ENCODE data around the gene GRB2. TPM values are rescaled to one million over a fixed set of nuclear protein-coding genes. Genes with fewer than 3 reads are reported as not detected.
"Not testable (repeated sequence)": the region's sequence is repeated elsewhere in the genome, so short reads cannot be mapped to it uniquely, and the experiment has no call there.

The GRB2 gene
- total RNA-seq, 1 experiment from 2014 or later = 148 TPM

- intact Hi-C loops (cut with micrococcal nuclease; ENCODE audit: unreplicated experiment) = no loop called here
- Histone ChIP-seq H3K9me3 (ENCODE audit: control insufficient read depth, insufficient read depth, low read depth, low read length) (no peaks in the 10 kb centered on the region), H3K4me3 (ENCODE audit: low read depth in 2 of 2, low read length in 2 of 2) (no peak overlapping the region), H3K27ac (ENCODE audit: low read length) (no peak overlapping the region), H3K4me1 (ENCODE audit: control insufficient read depth, insufficient read depth, low read length) (peaks cover 27% of the 10 kb centered on the region), H3K36me3 (ENCODE audit: control insufficient read depth, insufficient read depth, low read length) (no peaks in the 10 kb centered on the region), H3K27me3 (ENCODE audit: control insufficient read depth, insufficient read depth, low read length) (no peaks in the 10 kb centered on the region)
- TSS peak; percentile 15 for BruUV-seq (replicated peaks)
- CTCF ChIA-PET = no interaction called here
- POLR2A ChIA-PET = no interaction called here
- DNase-seq (ENCODE audit: low read depth, low spot score) = no peak
- TF ChIP-seq CTCF (IDR thresholded peaks at IDR 0.05) (no peak), SIN3A (IDR thresholded peaks at IDR 0.05; ENCODE audit: borderline replicate concordance, insufficient read depth, low read depth, low read length) (no peak), TCF7L2 (IDR thresholded peaks at IDR 0.05; ENCODE audit: low read depth, low read length) (no peak), REST (IDR thresholded peaks at IDR 0.05; ENCODE audit: insufficient read depth in 1 of 2, low read depth in 2 of 2, low read length in 1 of 2) (no peak), POLR2AphosphoS5 (IDR thresholded peaks at IDR 0.05; ENCODE audit: low read depth, low read length) (no peak)
- in situ Hi-C loops (cut with HindIII; ENCODE audit: low pct_unique_long_range_greater_than_20kb, low sequenced_read_pairs) = no loop called here
- ATAC-seq = no peak
Observed at GRCh38 chr17:75370286-75370915, 35.1 kb downstream of the GRB2 start.

GRCh38 chr17:75367838-75368789, 37.4 kb downstream of the GRB2 start:
- H3K27me3 ChIP-seq (ENCODE audit: control insufficient read depth, insufficient read depth, low read length); H3K36me3 ChIP-seq (ENCODE audit: control insufficient read depth, insufficient read depth, low read length); H3K27ac ChIP-seq (ENCODE audit: low read length); H3K9me3 ChIP-seq (ENCODE audit: control insufficient read depth, insufficient read depth, low read depth, low read length); DNase-seq (ENCODE audit: low read depth, low spot score); H3K4me3 ChIP-seq (ENCODE audit: low read depth in 2 of 2, low read length in 2 of 2); intact Hi-C loops (cut with micrococcal nuclease; ENCODE audit: unreplicated experiment); BruUV-seq (replicated peaks); in situ Hi-C loops (cut with HindIII; ENCODE audit: low pct_unique_long_range_greater_than_20kb, low sequenced_read_pairs): not testable (repeated sequence)
- H3K4me1 ChIP-seq (ENCODE audit: control insufficient read depth, insufficient read depth, low read length) = peaks cover 46% of the 10 kb centered on the region
- POLR2A ChIA-PET = interaction anchor here (1.0 to 1.5 kb wide), 2 partner anchors 10 to 25 kb away, joined by 10 read pairs; no protein-coding TSS in a partner anchor
- CTCF ChIA-PET = interaction anchor here (1.3 kb wide), 1 partner anchor 97 kb away, joined by 4 read pairs; the partner anchor contains the start of gene MIF4GD
- ATAC-seq = peak; percentile 61

Measured in Panc1 (cell line).